Measurements from ENCODE around the gene RXRA. TPM values are rescaled to one million over a fixed set of nuclear protein-coding genes. Genes with fewer than 3 reads are reported as not detected.

Gene RXRA
- total RNA-seq, 1 experiment from 2014 or later, result 40.5 TPM

DNA sequence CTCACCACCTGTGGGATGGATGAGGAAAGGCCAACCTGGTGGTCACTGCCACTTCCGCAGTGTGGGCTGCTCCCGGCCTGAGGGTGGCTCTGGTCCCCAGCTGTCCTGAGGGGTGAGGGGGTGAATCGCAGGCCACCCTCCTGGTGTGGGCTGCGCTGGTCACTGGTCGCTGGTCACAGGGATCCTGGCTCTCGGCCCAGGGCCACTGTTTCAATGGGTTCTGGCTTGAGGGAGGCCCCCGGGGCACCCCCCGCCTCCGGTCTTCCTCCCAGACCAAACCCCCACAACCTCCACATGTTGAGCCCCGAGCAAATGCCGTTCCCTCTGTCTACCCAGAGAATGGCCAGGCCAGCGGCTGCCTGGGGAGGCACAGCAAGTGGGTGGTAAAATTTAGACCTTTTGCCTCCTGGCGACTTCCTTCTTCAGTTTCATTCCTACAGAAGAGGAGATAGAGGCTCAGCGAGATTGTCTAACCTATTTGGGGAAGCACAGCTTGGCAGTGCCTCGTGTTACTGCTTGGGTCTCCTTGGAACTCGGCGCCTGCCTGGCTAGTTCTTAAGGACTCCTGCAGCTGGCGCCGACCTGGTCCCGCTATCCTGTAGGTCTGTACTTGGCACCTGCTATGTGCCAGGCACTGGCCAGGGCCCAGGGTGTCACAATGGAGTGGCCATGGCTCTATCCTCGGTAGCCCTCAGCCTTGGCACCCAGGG is 48.2 kb downstream of the RXRA start:
- H3K4me3 ChIP-seq, result no peak overlapping the region
- H3K9me3 ChIP-seq, result no peaks in the 10 kb centered on the region
- no peak for DNase-seq
- H3K36me3 ChIP-seq, result no peaks in the 10 kb centered on the region
- no peaks in the 10 kb centered on the region for H3K27me3 ChIP-seq

DNA sequence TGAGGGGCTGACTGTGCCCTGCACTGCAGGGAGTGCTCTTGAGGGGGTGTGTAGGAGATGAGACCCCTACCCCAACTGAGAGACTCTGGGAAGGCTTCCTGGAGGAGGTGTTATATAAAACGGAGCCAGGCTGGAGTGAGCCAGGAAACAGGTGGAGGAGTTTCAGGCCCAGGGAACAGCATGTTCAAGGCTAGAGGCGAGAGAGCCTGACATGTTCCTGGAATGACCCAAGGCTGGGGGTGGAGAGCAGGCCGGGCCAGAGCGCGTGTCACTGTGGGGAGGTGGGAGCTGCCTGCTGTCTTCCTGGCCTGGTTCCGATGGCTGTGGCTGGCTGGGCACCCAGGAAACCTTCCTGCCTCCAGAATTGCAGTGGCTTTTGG is 48.7 kb downstream of the RXRA start:
- Histone ChIP-seq H3K36me3 (no peaks in the 10 kb centered on the region), H3K27me3 (no peaks in the 10 kb centered on the region), H3K4me3 (no peak overlapping the region), H3K9me3 (no peaks in the 10 kb centered on the region)
- peak; percentile 76 for DNase-seq

- H3K9me3 ChIP-seq, result no peaks in the 10 kb centered on the region
- DNase-seq, result peak; percentile 73
- no peaks in the 10 kb centered on the region for H3K36me3 ChIP-seq
- no peaks in the 10 kb centered on the region for H3K27me3 ChIP-seq
- H3K4me3 ChIP-seq, result no peak overlapping the region
These were observed 49.5 kb downstream of the RXRA start for GRCh38 chr9:134375430-134376385.

- Histone ChIP-seq H3K36me3 (no peaks in the 10 kb centered on the region), H3K9me3 (no peaks in the 10 kb centered on the region), H3K4me3 (no peak overlapping the region), H3K27me3 (no peaks in the 10 kb centered on the region)
- DNase-seq, result no peak
These were observed 50.3 kb downstream of the RXRA start for GRCh38 chr9:134376386-134377142.

GRCh38 chr9:134377143-134377484 is 50.9 kb downstream of the RXRA start:
- Histone ChIP-seq H3K36me3 (no peaks in the 10 kb centered on the region), H3K9me3 (no peaks in the 10 kb centered on the region), H3K4me3 (no peak overlapping the region), H3K27me3 (no peaks in the 10 kb centered on the region)
- DNase-seq, result no peak

DNA sequence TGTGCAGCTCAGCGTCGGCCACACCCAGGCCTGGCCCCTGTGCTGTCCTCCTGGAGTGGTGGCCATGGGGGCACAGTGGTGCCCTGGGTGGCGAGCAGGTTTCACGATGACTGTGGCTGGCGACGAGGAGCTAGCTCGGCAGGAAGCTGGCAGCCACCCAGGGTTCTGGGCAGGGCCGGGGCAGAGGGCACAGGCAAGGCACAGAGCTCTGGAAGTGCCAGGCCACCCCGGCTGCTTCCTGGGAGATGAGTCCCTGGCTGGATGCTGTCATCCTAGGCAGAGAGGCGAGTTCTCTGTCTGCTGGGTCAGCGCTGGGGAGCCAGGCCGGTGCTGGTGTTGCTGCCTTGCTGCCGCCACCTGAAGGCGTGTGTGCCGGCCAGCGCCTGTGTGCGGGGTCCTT is 51.7 kb downstream of the RXRA start:
- Histone ChIP-seq H3K4me3 (no peak overlapping the region), H3K36me3 (no peaks in the 10 kb centered on the region), H3K27me3 (no peaks in the 10 kb centered on the region), H3K9me3 (no peaks in the 10 kb centered on the region)
- DNase-seq, result peak; percentile 85

- Histone ChIP-seq H3K27me3 (no peaks in the 10 kb centered on the region), H3K9me3 (no peaks in the 10 kb centered on the region), H3K36me3 (no peaks in the 10 kb centered on the region), H3K4me3 (no peak overlapping the region)
- DNase-seq, result peak; percentile 85
These were observed 52.7 kb downstream of the RXRA start for GRCh38 chr9:134378901-134379338.

DNA sequence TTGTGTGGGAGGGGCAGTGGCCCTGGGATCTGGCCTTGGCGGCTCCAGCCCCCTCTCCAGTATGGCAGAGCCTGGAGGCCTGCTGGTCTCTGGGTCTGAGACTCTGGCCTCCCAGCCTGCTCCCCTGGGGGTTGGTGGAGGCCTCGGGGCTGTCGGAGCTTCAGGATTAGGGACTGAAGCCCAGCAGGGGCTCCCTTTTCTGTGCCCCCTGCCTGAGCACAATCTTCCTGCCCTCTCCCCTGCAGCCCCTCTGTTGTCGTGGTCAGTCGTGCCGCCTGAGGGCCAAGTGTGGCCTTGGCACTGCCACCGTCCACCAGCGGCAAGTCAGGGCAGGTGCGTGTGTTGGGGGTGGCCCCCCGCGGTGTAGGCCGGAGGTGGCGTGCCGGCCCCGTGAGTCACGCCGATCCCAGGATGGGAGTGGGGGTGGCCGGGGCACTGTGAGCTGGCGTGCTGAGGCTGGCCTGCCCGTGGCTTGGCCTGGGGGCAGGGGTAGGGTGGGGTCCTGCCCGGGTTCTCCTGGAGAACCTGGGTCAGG is 53.6 kb downstream of the RXRA start:
- H3K4me3 ChIP-seq, result no peak overlapping the region
- no peaks in the 10 kb centered on the region for H3K27me3 ChIP-seq
- H3K36me3 ChIP-seq, result no peaks in the 10 kb centered on the region
- no peak for DNase-seq
- no peaks in the 10 kb centered on the region for H3K9me3 ChIP-seq

GRCh38 chr9:134380542-134381271 is 54.5 kb downstream of the RXRA start:
- DNase-seq, result no peak
- Histone ChIP-seq H3K27me3 (no peaks in the 10 kb centered on the region), H3K4me3 (no peak overlapping the region), H3K36me3 (no peaks in the 10 kb centered on the region), H3K9me3 (no peaks in the 10 kb centered on the region)

- Histone ChIP-seq H3K27me3 (no peaks in the 10 kb centered on the region), H3K9me3 (no peaks in the 10 kb centered on the region), H3K4me3 (no peak overlapping the region), H3K36me3 (no peaks in the 10 kb centered on the region)
- no peak for DNase-seq
These were observed 55.0 kb downstream of the RXRA start for GRCh38 chr9:134381272-134381661.

GRCh38 chr9:134381671-134382516 is 55.6 kb downstream of the RXRA start:
- DNase-seq, result no peak
- Histone ChIP-seq H3K27me3 (no peaks in the 10 kb centered on the region), H3K9me3 (no peaks in the 10 kb centered on the region), H3K36me3 (no peaks in the 10 kb centered on the region), H3K4me3 (no peak overlapping the region)

- DNase-seq, result no peak
- Histone ChIP-seq H3K4me3 (no peak overlapping the region), H3K27me3 (no peaks in the 10 kb centered on the region)
These were observed 56.5 kb downstream of the RXRA start for GRCh38 chr9:134382733-134383132.

GRCh38 chr9:134383148-134383547 is 56.9 kb downstream of the RXRA start:
- Histone ChIP-seq H3K9me3 (no peaks in the 10 kb centered on the region), H3K4me3 (no peak overlapping the region), H3K36me3 (peaks cover 3% of the 10 kb centered on the region; the same call in 1 of the 2 replicates), H3K27me3 (no peaks in the 10 kb centered on the region)
- no peak for DNase-seq

More at GRCh38 chr9:134382733-134383132, 56.5 kb downstream of the RXRA start:
- H3K36me3 ChIP-seq, result peaks cover 3% of the 10 kb centered on the region; the same call in 1 of the 2 replicates
- no peaks in the 10 kb centered on the region for H3K9me3 ChIP-seq

DNA sequence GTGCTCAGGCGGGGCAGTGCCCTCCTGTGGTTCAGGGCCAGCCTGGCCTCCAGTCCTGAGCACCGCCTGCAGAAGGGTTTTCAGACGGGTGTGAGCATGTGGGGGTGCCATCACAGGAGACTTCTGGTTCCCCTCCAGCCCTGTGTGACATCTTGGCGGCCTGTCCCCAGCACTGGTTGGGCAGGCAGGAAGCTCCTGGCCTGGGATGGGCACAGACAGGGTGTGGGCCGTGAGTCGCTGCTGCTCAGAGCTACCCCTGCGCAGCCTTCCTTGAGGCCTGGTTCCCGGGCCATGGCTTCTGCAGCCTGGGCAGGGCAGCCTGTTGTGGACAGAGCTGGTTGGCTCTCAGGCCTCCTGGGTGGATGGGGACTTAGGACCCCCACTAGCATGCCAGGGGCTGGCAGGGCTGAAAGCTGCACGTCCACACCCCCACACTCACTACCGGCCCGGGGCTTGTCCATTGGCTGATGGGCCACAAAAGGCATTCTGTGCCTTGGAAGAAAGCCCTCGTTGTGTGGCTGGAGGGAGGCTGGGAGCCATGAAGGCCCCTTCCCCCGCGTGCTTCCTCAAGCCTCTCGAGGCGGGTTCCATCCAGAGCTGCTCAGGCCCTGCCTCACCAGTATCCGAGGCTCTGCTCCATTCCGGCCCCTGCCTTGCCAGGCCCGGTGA is 58.7 kb downstream of the RXRA start:
- H3K4me3 ChIP-seq, result no peak overlapping the region
- DNase-seq, result peak; percentile 59
- no peaks in the 10 kb centered on the region for H3K9me3 ChIP-seq
- peaks cover 3% of the 10 kb centered on the region; the same call in 1 of the 2 replicates for H3K36me3 ChIP-seq
- H3K27me3 ChIP-seq, result no peaks in the 10 kb centered on the region

- no peak overlapping the region for H3K4me3 ChIP-seq
- H3K36me3 ChIP-seq, result peaks cover 3% of the 10 kb centered on the region; the same call in 1 of the 2 replicates
- DNase-seq, result no peak
- H3K27me3 ChIP-seq, result no peaks in the 10 kb centered on the region
- H3K9me3 ChIP-seq, result no peaks in the 10 kb centered on the region
These were observed 59.7 kb downstream of the RXRA start for GRCh38 chr9:134385915-134386314.
